GM12801 (cell line): ENCODE data around the gene DHRSX.

Source experiments
- CTCF ChIP-seq: IDR thresholded peaks from one replicate; pipeline ENCODE4 v1.5.1; 2011; ENCODE audit warnings: control low read depth; ENCODE audit not compliant: insufficient read length; ENCODE audit errors: extremely low read depth

DHRSX gene, protein sequence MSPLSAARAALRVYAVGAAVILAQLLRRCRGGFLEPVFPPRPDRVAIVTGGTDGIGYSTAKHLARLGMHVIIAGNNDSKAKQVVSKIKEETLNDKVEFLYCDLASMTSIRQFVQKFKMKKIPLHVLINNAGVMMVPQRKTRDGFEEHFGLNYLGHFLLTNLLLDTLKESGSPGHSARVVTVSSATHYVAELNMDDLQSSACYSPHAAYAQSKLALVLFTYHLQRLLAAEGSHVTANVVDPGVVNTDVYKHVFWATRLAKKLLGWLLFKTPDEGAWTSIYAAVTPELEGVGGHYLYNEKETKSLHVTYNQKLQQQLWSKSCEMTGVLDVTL

GRCh38 chrX:2500803-2501558 lies at the start of gene DHRSX, which contains the start of gene ZBED1:
TSS of gene DHRSX (minus strand) at chrX:2500976. CDS start at chrX:2500925, 51 bp downstream.
TSS of gene ZBED1 (minus strand) at chrX:2500976. CDS start at chrX:2490719, 10,257 bp downstream.
- no peak for TF ChIP-seq CTCF

DNA sequence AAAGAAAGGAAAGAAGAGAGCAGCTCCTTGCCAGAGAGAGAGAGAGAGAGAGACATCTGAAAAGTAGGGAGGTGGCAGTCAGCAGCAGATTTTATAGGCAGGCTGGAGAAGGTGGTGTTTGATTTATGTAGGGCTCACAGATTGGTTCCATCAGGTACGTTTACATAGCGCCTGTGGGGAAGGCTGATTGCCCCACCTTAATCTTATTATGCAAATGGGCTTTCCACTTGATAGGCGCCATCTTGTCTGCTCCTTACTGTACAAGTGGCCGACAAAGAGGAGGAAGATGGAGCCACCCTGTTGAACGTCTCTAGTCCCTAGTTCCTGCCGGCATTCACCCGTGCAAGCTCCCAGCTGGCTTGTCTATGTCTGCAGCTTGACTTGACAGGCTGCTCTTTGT lies 49.1 kb upstream of the DHRSX start:
- TF ChIP-seq CTCF = no peak

GRCh38 chrX:2548711-2549423 lies 48.1 kb upstream of the DHRSX start:
- TF ChIP-seq CTCF = no peak

- TF ChIP-seq CTCF = no peak
Observed at GRCh38 chrX:2547736-2548135, 47.0 kb upstream of the DHRSX start.

GRCh38 chrX:2546496-2546895 lies 45.7 kb upstream of the DHRSX start:
- TF ChIP-seq CTCF = no peak

DNA sequence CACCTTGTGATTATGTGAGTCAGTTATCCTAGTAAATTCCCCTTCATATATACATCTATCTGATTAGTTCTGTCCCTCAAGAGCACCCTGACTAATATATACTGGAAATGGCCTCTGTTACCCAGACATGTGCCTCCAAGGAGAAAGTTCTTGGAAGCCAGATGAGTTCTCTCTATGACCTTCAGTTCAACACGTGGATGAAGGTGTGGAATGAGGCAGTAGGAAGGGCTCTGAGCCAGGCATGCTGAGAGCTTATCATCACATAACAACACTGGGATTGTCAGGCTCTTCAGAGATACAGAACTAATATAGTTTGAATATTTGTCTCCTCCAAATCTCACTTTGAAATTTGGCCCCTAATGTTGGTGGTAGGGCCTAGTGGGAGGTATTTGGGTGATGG lies 44.4 kb upstream of the DHRSX start:
- no peak for TF ChIP-seq CTCF
